Left renal cortex interstitium (tissue), 4 donors: ENCODE data around the gene PANK3. TPM values are rescaled to one million over a fixed set of nuclear protein-coding genes. Genes with fewer than 3 reads are reported as not detected.
"Not testable (repeated sequence)": the region's sequence is repeated elsewhere in the genome, so short reads cannot be mapped to it uniquely, and the experiment has no call there.

Source experiments
- DNase-seq, 4 donors: peaks; one replicate each; pipeline ENCODE4 v3.0.0-alpha.2; 2013; ENCODE audit warnings: low read depth in 4 of 4, low spot score in 2 of 4, missing footprints in 1 of 4
- polyA plus RNA-seq, 4 donors: library from polyadenylated mRNA; unstranded; fragments of 120-200 nt; gene quantifications; one replicate each; pipeline ENCODE4 v1.2.1, GENCODE V29; 2013; ENCODE audit not compliant: insufficient read length in 4 of 4

Gene PANK3
- polyA plus RNA-seq, 4 donors = 49.6 to 67.6 (median 59.0) TPM

DNA sequence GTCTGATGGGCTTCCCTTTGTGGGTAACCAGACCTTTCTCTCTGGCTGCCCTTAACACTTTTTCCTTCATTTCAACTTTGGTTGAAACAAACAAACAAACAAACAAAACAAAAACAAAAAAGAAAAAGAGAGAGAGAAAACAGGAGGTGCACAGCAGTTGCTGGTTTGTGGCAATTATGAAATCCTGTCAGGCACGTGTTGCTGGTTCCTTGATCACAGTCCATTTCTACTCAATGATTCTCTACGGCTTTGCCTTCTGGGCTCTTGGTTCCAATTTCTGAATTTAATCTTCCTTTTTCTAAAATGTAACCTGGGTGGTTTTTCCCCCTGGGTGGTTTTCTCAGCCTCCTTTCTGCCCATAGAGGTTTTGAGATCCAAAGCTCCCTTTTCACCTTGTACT lies 17.8 kb upstream of the PANK3 start:
- DNase-seq = no peak

DNA sequence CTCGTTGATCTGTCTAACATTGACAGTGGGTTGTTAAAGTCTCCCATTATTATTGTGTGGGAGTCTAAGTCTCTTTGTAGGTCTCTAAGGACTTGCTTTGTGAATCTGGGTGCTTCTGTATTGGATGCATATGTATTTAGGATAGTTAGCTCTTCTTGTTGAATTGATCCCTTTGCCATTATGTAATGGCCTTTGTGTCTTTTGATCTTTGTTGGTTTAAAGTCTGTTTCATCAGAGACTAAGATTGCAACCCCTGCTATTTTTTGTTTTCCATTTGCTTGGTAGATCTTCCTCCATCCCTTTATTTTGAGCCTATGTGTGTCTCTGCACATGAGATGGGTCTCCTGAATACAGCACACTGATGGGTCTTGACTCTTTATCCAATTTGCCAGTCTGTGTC lies 17.0 kb upstream of the PANK3 start:
- DNase-seq = not testable (repeated sequence)

DNA sequence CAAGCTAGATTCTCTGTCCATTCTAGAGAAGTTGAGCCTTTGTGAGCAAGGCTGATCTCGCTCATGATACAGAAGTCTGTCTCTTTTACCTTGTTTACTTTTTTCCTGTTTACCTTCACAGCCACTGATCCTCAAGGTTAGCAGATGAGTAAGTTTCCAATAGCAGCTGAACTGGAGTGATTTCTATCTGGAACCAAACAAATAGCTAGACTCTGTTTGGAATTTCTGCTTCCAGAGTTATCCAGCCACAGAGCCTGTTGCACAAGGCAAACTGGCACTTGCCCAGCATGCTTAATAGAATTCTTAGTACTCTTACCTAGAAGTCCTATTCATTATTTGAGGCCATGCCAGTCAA lies 12.8 kb upstream of the PANK3 start:
- no peak for DNase-seq

DNA sequence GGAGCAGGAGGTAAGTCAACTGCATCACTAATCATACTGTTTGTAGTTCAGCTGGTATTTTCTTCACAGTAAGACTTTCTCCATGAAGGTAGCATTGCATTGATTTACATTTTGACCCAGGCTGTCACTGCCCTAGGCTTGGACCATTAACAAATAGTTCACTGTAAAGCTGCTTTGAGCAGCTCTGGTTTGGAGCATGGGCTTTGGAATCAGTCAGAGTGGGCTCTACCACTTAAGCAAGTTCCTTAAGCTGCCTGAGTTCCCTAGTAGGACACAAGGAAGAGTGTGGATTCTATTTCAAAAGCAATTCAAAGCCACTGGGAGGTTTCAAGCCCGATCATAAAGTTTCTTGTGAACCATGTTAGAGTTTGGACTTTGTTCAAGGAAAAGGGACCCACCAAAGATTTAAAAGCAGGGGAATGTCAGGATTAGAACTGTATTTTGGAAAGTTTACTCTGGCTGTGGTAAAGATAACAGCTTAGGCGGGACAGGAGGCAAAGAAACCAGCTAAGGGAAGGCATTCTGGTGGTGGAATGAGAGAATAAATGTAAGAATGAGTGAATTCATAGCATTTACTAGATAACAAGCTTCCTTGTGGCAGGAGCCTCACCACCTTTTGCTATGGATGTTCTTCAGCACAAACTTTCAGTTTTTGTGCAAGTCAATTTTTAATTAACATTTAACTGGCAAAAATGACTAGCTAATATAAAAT lies 12.3 kb upstream of the PANK3 start:
- DNase-seq = no peak

DNA sequence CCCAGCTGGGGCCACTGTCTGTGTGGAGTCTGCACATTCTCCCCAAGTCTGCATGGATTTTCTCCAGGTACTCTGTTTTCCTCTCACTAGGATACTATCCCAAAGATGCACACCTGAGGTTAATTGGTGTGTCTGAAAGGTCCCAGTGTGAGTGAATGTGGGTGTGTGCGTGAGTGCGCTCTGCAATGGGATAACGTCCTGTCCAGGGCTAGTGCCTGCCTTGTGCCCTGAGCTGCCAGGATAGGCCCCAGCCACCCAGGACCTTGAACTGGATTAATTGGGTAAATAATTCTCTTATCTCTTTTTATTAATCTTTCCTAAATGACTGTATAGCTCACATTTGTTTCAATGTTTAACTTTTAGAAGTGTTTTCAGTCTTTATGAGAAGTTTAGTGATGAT lies 11.5 kb upstream of the PANK3 start:
- DNase-seq = no peak

DNA sequence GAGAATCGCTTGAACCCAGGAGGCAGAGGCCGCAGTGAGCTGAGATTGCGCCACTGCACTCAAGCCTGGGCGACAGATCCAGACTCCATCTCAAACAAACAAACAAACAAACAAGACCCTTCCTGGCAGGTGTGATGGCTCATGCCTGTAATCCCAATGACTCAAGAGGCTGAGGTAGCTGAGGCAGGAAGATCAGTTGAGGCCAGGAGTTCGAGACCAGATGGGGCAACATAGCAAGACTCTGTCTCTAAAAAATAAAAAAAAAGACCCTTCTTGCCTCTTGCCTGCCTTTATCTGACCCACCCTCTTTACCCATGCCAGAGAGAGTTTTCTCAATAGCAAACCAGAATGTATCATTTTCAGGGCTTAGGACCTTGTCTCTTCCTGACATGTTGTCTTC lies 8.8 kb upstream of the PANK3 start:
- DNase-seq = no peak

DNA sequence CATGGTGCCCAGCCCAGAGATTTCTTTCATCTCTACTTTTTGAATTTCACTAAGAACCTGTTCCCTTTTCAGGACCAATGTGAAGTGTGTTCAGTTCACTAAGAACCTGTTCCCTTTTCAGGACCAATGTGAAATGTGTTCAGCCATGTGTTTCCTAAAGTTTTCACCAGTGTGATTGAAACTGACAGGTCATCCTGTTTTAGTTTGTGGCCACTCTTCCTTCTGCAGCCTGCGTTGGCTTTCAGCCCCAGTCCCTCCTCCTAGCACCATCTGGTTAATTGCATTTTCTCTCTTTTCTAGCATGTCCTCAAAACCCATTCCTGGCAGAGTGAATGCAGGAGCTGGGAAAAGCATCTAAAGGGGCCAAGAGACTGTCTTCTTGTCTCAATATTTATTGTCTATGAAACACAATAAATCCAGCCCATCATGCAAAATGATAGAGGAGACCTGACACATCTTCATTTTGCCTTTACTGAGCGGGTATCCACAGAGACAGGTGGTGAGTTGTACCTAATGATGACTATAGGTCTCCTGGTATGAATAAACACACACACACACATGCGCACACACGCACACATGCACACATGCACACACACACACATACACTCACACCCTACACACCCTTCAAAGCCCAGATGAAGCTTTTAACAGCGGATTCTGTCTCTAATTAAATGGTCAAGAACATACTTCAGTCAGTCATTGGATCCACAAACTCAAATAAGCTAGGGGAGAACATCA lies 6.1 kb upstream of the PANK3 start:
- DNase-seq = no peak

DNA sequence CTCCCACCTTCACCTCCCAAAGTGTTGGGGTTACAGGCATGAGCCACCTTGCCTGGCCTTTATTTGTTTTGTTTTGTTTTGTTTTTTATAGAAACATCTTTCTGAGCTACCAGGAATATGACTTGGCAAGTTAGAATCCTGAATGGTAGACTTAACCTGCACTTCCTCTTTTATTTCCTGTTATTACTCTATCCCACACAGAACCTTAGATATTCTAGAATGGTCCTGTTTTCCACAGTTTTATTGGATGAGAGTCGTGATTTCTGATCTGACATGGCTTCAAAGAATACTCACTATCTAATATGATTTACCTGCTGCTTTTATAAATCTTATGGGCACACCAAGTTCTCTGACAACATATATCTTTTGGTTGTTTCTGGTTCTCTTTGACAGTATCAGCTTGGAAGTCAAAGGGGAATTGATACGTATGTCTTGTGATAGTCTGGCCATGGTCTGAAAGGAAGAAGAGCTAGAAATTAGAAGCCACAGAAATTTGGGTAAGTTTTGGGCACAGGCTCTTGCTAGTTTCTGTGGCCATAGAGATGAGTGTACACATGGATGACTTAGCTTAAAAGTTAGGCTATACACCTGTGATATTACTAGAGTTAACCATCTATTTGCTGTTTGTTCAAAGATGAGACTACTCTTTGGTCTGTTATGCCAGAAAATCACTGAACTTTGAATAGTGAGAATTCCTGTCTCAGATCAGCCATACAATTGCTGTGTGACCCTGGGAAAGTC lies 4.7 kb upstream of the PANK3 start:
- no peak for DNase-seq

DNA sequence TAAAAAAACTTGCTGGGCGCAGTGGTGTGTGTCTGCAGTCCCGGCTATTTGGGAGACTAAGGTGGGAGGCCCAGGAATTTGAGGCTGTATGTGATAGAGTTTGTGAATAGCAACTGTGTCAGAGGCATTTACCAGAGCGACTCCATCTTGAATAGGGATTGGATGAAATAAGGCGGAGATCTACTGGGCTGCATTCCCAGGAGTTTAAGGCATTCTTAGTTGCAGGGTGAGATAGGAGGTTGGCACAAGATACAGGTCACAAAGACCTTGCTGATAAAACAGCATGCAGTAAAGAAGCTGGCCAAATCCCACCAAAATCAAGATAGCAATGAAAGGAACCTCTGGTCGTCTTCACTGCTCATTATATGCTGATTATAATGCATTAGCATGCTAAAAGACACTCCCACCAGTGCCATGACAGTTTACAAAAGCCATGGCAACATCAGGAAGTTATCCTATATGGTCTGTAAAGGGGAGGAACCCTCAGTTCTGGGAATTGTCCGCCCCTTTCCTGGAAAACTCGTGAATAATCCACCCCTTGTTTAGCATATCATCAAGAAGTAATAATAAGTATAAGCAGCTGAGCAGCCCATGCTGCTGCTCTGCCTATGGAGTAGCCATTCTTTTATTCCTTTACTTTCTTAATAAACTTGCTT lies 1.8 kb upstream of the PANK3 start:
- not testable (repeated sequence) for DNase-seq

DNA sequence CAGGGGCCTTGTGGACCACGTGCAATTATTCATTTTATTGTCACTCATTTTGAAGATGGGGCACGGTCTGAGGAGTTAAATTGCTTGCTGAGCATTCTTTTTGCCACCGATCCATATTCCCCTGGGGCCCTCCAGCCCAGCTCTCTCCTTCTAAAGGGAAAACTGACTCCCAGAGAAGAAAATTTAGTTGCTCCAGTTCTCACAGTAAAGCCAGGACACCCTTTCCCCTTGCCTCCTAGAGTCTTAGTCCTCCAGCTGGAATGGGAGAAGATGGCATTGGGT lies 1.0 kb upstream of the PANK3 start:
- no peak for DNase-seq

DNA sequence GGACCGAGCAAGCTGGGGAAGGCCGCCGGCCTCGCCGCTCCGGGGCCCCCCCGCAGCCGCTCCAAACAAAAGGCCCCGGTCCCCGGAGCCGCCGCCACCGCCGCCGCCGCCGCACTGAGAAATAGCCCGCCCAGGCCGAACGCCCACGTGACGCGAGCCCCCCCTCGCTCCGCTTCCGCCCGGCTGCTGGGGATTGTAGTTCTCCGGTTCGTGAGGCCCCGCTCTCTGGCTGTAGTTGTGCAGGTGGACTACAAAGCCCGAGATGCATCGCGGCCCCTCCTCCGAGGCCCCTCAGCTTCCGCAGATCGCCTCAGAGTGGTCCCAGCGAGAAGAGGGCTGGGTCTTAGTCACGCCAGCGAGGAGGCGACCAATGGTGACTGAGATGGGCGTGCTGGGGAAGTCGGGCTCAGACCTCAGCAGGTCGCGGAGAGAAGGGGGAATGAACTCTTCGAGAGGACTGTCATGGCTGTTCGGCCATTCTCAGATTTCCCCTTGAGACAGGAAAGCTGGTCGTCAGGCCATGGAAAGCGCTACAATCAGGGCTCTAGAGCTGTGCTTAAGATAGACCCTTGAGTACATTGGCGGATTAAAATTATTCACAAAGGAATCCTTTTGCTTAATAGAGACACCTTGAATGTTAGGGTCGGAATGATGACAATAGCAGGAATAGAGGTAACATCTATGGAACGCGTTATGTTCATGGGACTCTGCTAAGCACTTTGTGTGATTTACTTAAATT lies 489 bp upstream of the PANK3 start:
- peak; percentile 89 to 99 (median 96) for DNase-seq

DNA sequence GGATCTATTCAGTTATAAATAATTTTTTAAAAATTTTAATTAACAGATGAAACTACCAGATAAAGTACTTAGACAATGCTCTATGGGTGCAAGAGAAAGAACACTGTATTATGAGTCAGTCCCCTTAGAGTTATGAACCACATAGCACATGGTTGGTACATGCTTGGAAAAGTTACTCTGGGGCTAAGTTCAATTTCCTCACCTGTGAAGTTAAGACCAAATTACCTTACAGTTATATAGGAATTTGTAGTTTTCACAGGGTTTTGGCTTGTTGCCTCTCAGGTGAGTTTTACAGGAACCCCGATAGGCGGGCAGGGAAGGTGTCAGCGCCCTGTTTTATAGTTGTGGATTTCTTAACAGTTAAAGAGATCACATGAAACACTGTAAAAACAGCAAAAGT lies 1.2 kb downstream of the PANK3 start:
- no peak for DNase-seq

DNA sequence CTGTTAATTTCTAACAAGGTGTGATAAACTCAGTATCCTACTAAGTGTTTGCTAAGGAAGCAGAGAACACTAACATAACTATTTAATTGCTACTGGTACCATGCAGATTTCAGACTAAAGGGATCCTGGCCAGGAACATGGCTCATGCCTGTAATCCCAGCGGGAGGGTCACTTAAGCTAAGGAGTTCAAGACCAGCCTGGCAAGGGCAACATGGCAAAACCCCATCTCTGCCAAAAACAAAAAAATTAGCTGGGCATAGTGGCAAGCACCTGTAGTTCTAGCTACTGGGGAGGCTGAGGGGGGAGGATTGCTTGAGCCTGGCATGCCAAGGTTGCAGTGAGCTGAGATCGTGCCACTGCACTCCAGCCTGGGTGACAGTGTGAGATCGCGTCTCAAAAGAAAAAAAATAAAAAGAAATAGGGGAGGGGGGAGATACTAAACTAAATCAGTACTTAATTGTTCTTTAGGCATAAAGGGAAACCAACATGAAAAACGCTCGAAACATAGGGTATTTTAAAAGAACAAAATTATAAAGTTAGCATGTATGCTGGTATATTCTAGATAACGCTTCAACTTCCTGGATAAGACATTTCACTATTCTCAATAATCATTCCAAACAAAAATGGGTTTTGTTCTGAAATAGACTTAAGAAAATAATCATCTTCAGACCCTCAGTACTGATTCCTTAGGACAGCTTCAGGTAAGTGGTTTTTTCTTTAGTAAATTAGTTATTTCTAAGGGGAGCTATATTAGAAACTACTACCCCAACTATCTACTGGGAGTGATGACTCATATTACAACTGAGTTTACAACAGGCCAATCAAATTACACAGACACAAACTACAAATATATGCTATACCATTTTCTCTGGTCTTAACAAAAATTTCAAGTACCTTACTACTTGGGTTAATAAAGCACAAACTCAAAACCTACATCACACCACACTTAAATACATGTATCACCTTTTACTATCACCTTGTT lies 3.5 kb downstream of the PANK3 start:
- DNase-seq = no peak

DNA sequence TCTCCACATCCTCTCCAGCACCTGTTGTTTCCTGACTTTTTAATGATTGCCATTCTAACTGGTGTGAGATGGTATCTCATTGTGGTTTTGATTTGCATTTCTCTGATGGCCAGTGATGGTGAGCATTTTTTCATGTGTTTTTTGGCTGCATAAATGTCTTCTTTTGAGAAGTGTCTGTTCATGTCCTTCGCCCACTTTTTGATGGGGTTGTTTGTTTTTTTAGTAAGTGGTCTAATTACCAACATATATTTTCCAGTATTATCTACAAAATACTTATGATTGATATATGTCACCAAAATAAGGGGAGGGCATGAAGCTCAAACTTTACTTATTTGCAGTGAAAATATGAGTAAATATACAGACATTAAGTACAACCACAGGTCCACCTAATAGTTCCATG lies 5.0 kb downstream of the PANK3 start:
- not testable (repeated sequence) for DNase-seq

DNA sequence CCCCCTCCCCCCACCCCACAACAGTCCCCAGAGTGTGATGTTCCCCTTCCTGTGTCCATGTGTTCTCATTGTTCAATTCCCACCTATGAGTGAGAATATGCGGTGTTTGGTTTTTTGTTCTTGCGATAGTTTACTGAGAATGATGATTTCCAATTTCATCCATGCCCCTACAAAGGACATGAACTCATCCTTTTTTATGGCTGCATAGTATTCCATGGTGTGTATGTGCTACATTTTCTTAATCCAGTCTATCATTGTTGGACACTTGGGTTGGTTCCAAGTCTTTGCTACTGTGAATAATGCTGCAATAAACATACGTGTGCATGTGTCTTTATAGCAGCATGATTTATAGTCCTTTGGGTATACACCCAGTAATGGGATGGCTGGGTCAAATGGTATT lies 5.5 kb downstream of the PANK3 start:
- not testable (repeated sequence) for DNase-seq

DNA sequence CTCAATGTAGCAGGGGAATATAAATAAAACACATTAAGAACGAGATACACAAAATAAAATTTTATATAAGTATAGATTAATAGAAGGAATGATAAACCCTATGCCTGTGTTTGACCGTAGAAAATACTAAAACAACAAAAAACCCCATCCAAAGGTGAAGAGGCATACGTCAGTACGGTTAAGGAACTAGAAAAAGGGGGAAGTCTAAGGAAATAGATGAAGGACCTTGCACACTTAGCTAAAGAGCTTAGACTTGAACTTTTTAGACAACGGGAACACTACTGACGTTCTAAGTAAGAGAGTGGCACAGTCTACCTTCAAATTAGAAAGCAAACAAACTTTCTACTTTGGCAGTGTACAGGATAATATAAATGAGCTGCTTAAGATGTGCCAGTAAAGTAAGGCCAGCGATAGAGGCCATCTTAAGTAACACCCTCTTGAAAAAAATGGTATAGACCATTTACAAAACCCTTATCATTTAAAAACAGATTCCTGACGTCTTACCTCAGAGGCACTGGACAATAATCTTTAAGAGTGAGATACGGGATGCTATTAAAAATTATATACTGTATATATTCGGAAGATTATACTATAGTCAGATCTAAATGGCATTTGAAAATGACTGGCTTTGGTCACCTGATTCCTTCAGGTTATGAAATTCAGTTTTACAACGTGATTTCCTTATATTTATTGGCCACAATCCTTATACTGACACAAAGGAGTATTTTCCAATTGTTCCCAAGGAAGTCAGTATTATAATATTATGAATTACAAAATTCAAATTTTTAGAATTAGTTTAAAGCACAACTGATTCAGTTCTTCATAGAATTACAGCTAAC lies 8.5 kb downstream of the PANK3 start:
- DNase-seq = no peak

DNA sequence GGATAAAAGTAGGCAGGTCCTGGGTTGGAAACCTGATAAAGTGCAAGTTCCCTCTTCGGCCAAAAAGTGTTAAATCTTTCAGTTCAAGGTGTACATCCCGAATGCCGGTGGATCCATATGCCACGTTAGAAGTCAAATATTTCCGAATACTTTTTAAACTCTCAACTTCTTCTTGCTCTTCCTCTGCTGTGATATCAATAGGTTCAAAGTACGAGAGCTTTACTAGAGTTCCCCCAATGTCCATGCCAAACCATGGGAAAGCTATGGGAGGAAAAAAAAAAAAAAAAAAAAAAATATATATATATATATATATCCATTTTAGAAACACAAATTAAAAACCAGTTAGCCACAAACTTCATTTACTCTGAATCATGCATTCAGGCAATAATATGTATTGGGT lies 10.4 kb downstream of the PANK3 start:
- DNase-seq = no peak

DNA sequence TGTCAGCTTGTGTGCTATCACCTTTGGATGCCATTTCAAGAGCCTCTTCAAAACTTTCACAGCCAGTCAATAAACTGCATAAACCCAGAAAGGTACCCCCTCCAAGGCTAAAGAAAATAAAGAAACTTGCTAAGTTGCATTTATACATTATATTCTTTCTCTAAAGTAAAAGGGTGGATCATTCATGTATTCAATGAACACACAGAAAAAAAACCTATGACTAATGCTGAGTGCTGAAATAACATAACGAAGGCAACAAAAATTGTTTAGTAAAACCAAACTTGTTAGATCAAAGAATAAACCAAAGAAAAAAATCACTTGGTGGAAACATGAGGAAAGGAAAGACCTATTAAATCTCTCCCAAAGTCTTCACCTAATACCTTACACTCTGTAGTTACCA lies 15.2 kb downstream of the PANK3 start:
- no peak for DNase-seq

DNA sequence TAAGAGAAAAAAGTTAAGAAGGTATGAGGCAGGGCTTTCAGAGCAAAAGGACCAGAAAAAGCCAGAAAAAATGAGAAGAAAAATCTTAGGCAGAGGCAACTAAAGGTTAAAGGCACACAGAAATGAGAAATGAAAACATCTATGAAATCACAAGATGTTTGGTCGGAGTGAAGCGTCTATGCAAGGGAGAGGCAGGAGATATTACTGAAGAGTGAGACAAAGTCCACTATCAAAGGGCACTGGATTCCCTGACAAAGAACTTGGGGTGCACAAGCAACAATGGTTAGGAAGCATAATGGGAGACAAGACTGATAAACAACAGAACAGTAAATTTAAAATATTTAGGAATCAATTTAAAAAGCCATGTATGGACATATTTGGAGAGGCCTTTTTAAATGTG lies 16.9 kb downstream of the PANK3 start:
- DNase-seq = no peak
